Nephron (organoid): ENCODE measurements around the gene KCNMB4.

Experiments used
- H3K27ac Mint-ChIP-seq, 3 experiments: 2 replicates each; pipeline ENCODE4 v1.8.0; 2020; ENCODE audit warnings: mixed read lengths in 3 of 3, mild to moderate bottlenecking in 2 of 3, moderate library complexity in 1 of 3
- H3K27me3 Mint-ChIP-seq: 2 replicates; pipeline ENCODE4 v1.8.0; 2021; ENCODE audit warnings: low read depth, mild to moderate bottlenecking, moderate library complexity, mixed read lengths
- H3K36me3 Mint-ChIP-seq: 2 replicates; pipeline ENCODE4 v1.8.0; 2020; ENCODE audit warnings: low read depth, mixed read lengths
- H3K4me1 Mint-ChIP-seq: 2 replicates; pipeline ENCODE4 v1.8.0; 2020; ENCODE audit warnings: mixed read lengths
- H3K4me3 Mint-ChIP-seq, 3 experiments: 2 replicates each; pipeline ENCODE4 v1.8.0; 2020; ENCODE audit warnings: mild to moderate bottlenecking in 3 of 3, mixed read lengths in 3 of 3, moderate library complexity in 2 of 3
- H3K9me3 Mint-ChIP-seq: 2 replicates; pipeline ENCODE4 v1.8.0; 2020; ENCODE audit warnings: mixed read lengths
- CTCF ChIP-seq, 3 experiments: fragments of 200-600 bp; sonication (generic); IDR thresholded peaks; one replicate each; pipeline ENCODE4 v1.5.0; 2021; ENCODE audit warnings: antibody characterized with exemption in 3 of 3; ENCODE audit not compliant: unreplicated experiment in 3 of 3

The KCNMB4 gene

DNA sequence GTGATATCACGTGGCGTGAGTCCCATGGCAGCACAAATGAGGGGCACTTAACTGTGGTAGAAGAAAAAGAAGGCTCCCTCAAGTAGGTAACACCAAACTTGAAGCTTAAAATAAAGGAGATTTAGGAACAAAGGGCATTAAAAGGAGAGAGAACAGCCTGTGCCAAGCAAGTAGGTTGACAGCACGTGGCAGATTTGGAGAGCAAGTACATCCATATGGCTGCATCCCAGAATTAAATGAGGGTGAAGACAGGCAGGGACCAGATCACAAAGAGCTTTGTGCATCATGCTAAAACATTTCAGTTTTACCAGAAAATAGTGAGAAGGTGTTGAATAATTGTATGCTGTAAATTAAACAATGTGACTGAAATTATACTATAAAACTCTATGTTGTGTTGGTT lies 32.8 kb downstream of the KCNMB4 start:
- Mint-ChIP-seq H3K4me3 (no peak overlapping the region), H3K27me3 (no peaks in the 10 kb centered on the region), H3K4me1 (no peaks in the 10 kb centered on the region), H3K27ac (no peak overlapping the region), H3K36me3 (peaks cover 51% of the 10 kb centered on the region), H3K9me3 (no peaks in the 10 kb centered on the region)
- no peak for TF ChIP-seq CTCF (IDR thresholded peaks at IDR 0.05; ENCODE audit: unreplicated experiment in 3 of 3)

- Mint-ChIP-seq H3K9me3 (no peaks in the 10 kb centered on the region), H3K27me3 (no peaks in the 10 kb centered on the region), H3K36me3 (peaks cover 55% of the 10 kb centered on the region)
Measured at GRCh38 chr12:70399311-70399710, 33.2 kb downstream of the KCNMB4 start.

GRCh38 chr12:70400124-70400523 lies 34.0 kb downstream of the KCNMB4 start:
- no peaks in the 10 kb centered on the region for H3K9me3 Mint-ChIP-seq
- H3K36me3 Mint-ChIP-seq, result peaks cover 62% of the 10 kb centered on the region
- H3K27me3 Mint-ChIP-seq, result no peaks in the 10 kb centered on the region
- no peak overlapping the region for H3K27ac Mint-ChIP-seq
- no peak for TF ChIP-seq CTCF (IDR thresholded peaks at IDR 0.05; ENCODE audit: unreplicated experiment in 3 of 3)
- H3K4me1 Mint-ChIP-seq, result no peaks in the 10 kb centered on the region
- H3K4me3 Mint-ChIP-seq, result no peak overlapping the region

More at GRCh38 chr12:70399311-70399710, 33.2 kb downstream of the KCNMB4 start:
- no peaks in the 10 kb centered on the region for H3K4me1 Mint-ChIP-seq
- TF ChIP-seq CTCF (IDR thresholded peaks at IDR 0.05; ENCODE audit: unreplicated experiment in 3 of 3), result no peak
- H3K27ac Mint-ChIP-seq, result no peak overlapping the region
- no peak overlapping the region for H3K4me3 Mint-ChIP-seq

GRCh38 chr12:70402597-70402996 lies 36.5 kb downstream of the KCNMB4 start:
- Mint-ChIP-seq H3K27me3 (no peaks in the 10 kb centered on the region), H3K36me3 (peaks cover 72% of the 10 kb centered on the region), H3K4me3 (no peak overlapping the region), H3K4me1 (no peaks in the 10 kb centered on the region), H3K27ac (no peak overlapping the region), H3K9me3 (no peaks in the 10 kb centered on the region)
- TF ChIP-seq CTCF (IDR thresholded peaks at IDR 0.05; ENCODE audit: unreplicated experiment in 3 of 3), result no peak

- Mint-ChIP-seq H3K36me3 (peaks cover 72% of the 10 kb centered on the region), H3K9me3 (no peaks in the 10 kb centered on the region), H3K27ac (no peak overlapping the region), H3K27me3 (no peaks in the 10 kb centered on the region), H3K4me3 (no peak overlapping the region), H3K4me1 (no peaks in the 10 kb centered on the region)
- no peak for TF ChIP-seq CTCF (IDR thresholded peaks at IDR 0.05; ENCODE audit: unreplicated experiment in 3 of 3)
Measured at GRCh38 chr12:70403826-70404225, 37.7 kb downstream of the KCNMB4 start.

DNA sequence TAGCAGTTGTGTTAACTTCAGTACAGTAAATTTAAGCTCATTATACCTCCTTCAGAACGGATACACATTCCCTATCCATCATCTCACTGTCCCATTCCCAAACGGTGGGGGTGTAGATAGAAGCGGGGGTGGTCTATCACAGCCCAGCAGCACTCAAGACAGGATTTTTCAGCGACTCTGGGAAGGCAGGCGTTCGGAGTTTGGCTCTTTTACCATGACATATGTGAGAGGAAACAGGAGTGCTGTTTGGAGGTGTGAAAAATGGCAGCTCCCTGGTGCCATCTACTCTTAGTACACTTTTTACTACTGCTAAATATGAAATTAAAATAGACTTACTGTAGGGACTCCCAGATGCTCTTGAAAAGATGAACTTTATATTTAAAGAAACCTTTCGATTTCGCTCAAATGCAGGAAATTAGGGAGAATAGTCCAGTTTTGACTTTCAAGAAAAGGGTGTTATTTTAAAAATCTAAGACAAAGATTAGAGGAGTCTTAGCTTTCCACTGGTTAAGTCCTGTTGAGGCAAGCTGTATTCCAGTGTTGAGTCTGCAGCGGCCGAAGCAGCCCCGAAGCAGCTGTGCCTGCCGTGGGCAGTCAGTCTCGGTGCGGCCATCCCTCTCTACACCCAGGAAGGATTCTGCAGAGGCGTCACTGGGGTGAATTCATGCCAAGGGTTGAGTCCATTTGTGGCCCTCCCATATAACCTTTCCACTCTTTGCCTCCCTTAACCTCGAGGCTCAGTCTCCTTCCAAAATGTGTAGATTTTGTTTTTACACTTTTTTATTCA lies 42.1 kb downstream of the KCNMB4 start:
- no peaks in the 10 kb centered on the region for H3K27me3 Mint-ChIP-seq
- no peaks in the 10 kb centered on the region for H3K9me3 Mint-ChIP-seq
- H3K27ac Mint-ChIP-seq, result no peak overlapping the region
- H3K36me3 Mint-ChIP-seq, result peaks cover 51% of the 10 kb centered on the region
- H3K4me3 Mint-ChIP-seq, result no peak overlapping the region
- no peak for TF ChIP-seq CTCF (IDR thresholded peaks at IDR 0.05; ENCODE audit: unreplicated experiment in 3 of 3)
- H3K4me1 Mint-ChIP-seq, result no peaks in the 10 kb centered on the region
